Measurements from ENCODE around the gene RELT. TPM values are rescaled to one million over a fixed set of nuclear protein-coding genes. Genes with fewer than 3 reads are reported as not detected.
"Not testable (repeated sequence)": the region's sequence is repeated elsewhere in the genome, so short reads cannot be mapped to it uniquely, and the experiment has no call there.

The RELT gene
- total RNA-seq, 1 donor: 4.0 TPM

- Histone ChIP-seq H3K4me3 (ENCODE audit: insufficient read depth, low read length) (no peak overlapping the region), H3K27me3 (ENCODE audit: insufficient read depth, low read length) (no peaks in the 10 kb centered on the region), H2AFZ (ENCODE audit: low read length) (no peak overlapping the region), H4K20me1 (ENCODE audit: insufficient read depth, low read length) (no peaks in the 10 kb centered on the region), H3K79me2 (ENCODE audit: insufficient read depth, low read length) (peaks cover 5% of the 10 kb centered on the region), H3K27ac (ENCODE audit: low read depth, low read length) (peak overlapping the region; percentile 60), H3K36me3 (ENCODE audit: insufficient read depth, low read length) (no peaks in the 10 kb centered on the region), H3K4me2 (ENCODE audit: insufficient read depth, low read length) (no peak overlapping the region), H3K4me1 (ENCODE audit: insufficient read depth, low read length) (peaks cover 30% of the 10 kb centered on the region), H3K9me3 (ENCODE audit: low read depth, low read length) (no peaks in the 10 kb centered on the region)
- DNase-seq (ENCODE audit: insufficient read length, low spot score, missing footprints): no peak
- TF ChIP-seq, protein P1, sequence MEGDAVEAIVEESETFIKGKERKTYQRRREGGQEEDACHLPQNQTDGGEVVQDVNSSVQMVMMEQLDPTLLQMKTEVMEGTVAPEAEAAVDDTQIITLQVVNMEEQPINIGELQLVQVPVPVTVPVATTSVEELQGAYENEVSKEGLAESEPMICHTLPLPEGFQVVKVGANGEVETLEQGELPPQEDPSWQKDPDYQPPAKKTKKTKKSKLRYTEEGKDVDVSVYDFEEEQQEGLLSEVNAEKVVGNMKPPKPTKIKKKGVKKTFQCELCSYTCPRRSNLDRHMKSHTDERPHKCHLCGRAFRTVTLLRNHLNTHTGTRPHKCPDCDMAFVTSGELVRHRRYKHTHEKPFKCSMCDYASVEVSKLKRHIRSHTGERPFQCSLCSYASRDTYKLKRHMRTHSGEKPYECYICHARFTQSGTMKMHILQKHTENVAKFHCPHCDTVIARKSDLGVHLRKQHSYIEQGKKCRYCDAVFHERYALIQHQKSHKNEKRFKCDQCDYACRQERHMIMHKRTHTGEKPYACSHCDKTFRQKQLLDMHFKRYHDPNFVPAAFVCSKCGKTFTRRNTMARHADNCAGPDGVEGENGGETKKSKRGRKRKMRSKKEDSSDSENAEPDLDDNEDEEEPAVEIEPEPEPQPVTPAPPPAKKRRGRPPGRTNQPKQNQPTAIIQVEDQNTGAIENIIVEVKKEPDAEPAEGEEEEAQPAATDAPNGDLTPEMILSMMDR (IDR thresholded peaks at IDR 0.05; ENCODE audit: extremely low read depth, low read depth, low read length): no peak
These were observed 54.1 kb downstream of the RELT start for GRCh38 chr11:73430326-73430725.

DNA sequence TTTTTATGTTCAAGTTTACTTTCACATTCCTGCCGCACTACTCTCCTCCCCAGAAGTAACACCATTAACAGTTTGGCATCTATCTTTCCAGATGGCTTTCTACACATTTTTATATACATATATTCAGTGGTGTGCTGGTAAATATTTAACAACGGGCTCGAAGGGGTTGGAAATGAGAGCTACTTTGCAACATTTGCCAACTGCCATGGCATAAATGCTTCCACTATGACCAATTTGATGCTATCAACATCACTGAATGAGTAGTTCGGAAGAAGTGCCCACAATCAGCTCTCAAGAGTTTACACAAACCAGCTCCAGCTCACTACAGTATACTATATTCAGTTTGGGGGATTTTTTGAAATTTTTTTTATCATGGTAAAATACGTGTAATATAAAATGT is 55.2 kb downstream of the RELT start:
- no peak overlapping the region for H3K4me3 ChIP-seq (ENCODE audit: insufficient read depth, low read length)
- H3K4me2 ChIP-seq (ENCODE audit: insufficient read depth, low read length): no peak overlapping the region
- H3K27me3 ChIP-seq (ENCODE audit: insufficient read depth, low read length): no peaks in the 10 kb centered on the region
- TF ChIP-seq, protein P1 (IDR thresholded peaks at IDR 0.05; ENCODE audit: extremely low read depth, low read depth, low read length): no peak
- H2AFZ ChIP-seq (ENCODE audit: low read length): no peak overlapping the region
- no peak for DNase-seq (ENCODE audit: insufficient read length, low spot score, missing footprints)
- H3K9me3 ChIP-seq (ENCODE audit: low read depth, low read length): no peaks in the 10 kb centered on the region
- H4K20me1 ChIP-seq (ENCODE audit: insufficient read depth, low read length): no peaks in the 10 kb centered on the region
- no peaks in the 10 kb centered on the region for H3K36me3 ChIP-seq (ENCODE audit: insufficient read depth, low read length)
- no peak overlapping the region for H3K27ac ChIP-seq (ENCODE audit: low read depth, low read length)
- H3K4me1 ChIP-seq (ENCODE audit: insufficient read depth, low read length): peaks cover 26% of the 10 kb centered on the region
- peaks cover 5% of the 10 kb centered on the region for H3K79me2 ChIP-seq (ENCODE audit: insufficient read depth, low read length)

- not testable (repeated sequence) for H3K36me3 ChIP-seq (ENCODE audit: insufficient read depth, low read length); H2AFZ ChIP-seq (ENCODE audit: low read length); H4K20me1 ChIP-seq (ENCODE audit: insufficient read depth, low read length); H3K4me2 ChIP-seq (ENCODE audit: insufficient read depth, low read length); H3K27me3 ChIP-seq (ENCODE audit: insufficient read depth, low read length); DNase-seq (ENCODE audit: insufficient read length, low spot score, missing footprints); H3K9me3 ChIP-seq (ENCODE audit: low read depth, low read length); H3K4me1 ChIP-seq (ENCODE audit: insufficient read depth, low read length); H3K79me2 ChIP-seq (ENCODE audit: insufficient read depth, low read length); H3K4me3 ChIP-seq (ENCODE audit: insufficient read depth, low read length); H3K27ac ChIP-seq (ENCODE audit: low read depth, low read length)
These were observed 60.7 kb downstream of the RELT start for GRCh38 chr11:73436859-73437258.

- no peak overlapping the region for H3K4me3 ChIP-seq (ENCODE audit: insufficient read depth, low read length)
- H4K20me1 ChIP-seq (ENCODE audit: insufficient read depth, low read length): no peaks in the 10 kb centered on the region
- no peak overlapping the region for H2AFZ ChIP-seq (ENCODE audit: low read length)
- no peaks in the 10 kb centered on the region for H3K9me3 ChIP-seq (ENCODE audit: low read depth, low read length)
- TF ChIP-seq, protein P1 (IDR thresholded peaks at IDR 0.05; ENCODE audit: extremely low read depth, low read depth, low read length): no peak
- H3K27ac ChIP-seq (ENCODE audit: low read depth, low read length): no peak overlapping the region
- DNase-seq (ENCODE audit: insufficient read length, low spot score, missing footprints): no peak
- no peak overlapping the region for H3K4me2 ChIP-seq (ENCODE audit: insufficient read depth, low read length)
- H3K4me1 ChIP-seq (ENCODE audit: insufficient read depth, low read length): no peaks in the 10 kb centered on the region
- H3K27me3 ChIP-seq (ENCODE audit: insufficient read depth, low read length): no peaks in the 10 kb centered on the region
- no peaks in the 10 kb centered on the region for H3K36me3 ChIP-seq (ENCODE audit: insufficient read depth, low read length)
- no peaks in the 10 kb centered on the region for H3K79me2 ChIP-seq (ENCODE audit: insufficient read depth, low read length)
These were observed 63.0 kb downstream of the RELT start for GRCh38 chr11:73439002-73439843.
